Upper lobe of right lung (tissue), 1 donor: Measurements from ENCODE around the gene CCDC12. TPM values are rescaled to one million over a fixed set of nuclear protein-coding genes. Genes with fewer than 3 reads are reported as not detected.

Source experiments
- ATAC-seq: fragments of 200-7000 bp; cut with Tn5 transposase; one replicate; pipeline ENCODE4 v1.9.1; 2020; ENCODE audit warnings: mild to moderate bottlenecking, moderate library complexity
- DNase-seq: peaks from one replicate; pipeline ENCODE4 v3.0.0-alpha.2; 2020
- H3K27ac ChIP-seq: fragments of 200-600 bp; one replicate; pipeline ENCODE4 v1.8.0; 2022
- H3K27me3 ChIP-seq: fragments of 200-600 bp; one replicate; pipeline ENCODE4 v1.8.0; 2022; ENCODE audit warnings: mild to moderate bottlenecking
- H3K36me3 ChIP-seq: fragments of 200-600 bp; one replicate; pipeline ENCODE4 v1.8.0; 2022
- H3K4me1 ChIP-seq: fragments of 200-600 bp; one replicate; pipeline ENCODE4 v1.8.0; 2022
- H3K4me3 ChIP-seq: fragments of 200-600 bp; one replicate; pipeline ENCODE4 v1.8.0; 2022; ENCODE audit warnings: mild to moderate bottlenecking
- H3K9me3 ChIP-seq: fragments of 200-600 bp; one replicate; pipeline ENCODE4 v1.8.0; 2022
- intact Hi-C: fragments of 100-400 bp; cut with DNase I; formaldehyde crosslinking; loops from one replicate; pipeline ENCODE4 v1.11.0; 2022
- total RNA-seq: library from RNA; stranded (reverse); fragmentation: NEBNext Ultra II Directional; extraction: Animal tissue kit (Norgen Biotek cat#: 25700); gene quantifications from one replicate; pipeline ENCODE4 v1.2.1, GENCODE V29; 2021
- TF ChIP-seq, protein P1 (sequence below): fragments of 200-600 bp; IDR thresholded peaks from one replicate; pipeline ENCODE4 v1.8.0; 2022; ENCODE audit warnings: antibody characterized with exemption
- donor health status: DM: no; HTN: yes; CAD: no; lungs with severe emphysema.

The CCDC12 gene
- total RNA-seq, 1 donor from 2014 or later: 42.1 TPM

DNA sequence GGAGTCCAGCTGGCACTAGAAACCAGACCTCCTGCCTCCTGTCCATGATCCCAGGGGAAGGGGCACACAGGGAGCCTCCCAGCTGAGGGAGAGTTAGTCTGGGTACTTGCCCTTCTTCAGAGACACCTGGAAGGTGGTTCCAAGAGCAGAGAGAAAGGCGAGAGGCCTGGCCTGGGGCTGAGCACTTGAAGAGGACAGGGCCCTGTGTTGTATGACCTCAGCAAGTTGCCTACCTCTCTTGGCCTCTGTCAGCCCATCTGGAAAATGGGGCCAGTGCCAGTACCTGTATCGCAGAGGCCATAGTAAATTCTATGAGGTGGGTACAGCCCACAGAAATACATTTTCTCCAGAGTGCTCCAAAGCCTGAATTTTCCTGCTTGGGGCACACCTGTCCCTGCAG lies 79.5 kb downstream of the CCDC12 start:
- peaks cover 23% of the 10 kb centered on the region for H3K4me1 ChIP-seq
- H3K27ac ChIP-seq: no peak overlapping the region
- no peaks in the 10 kb centered on the region for H3K36me3 ChIP-seq
- TF ChIP-seq, protein P1, sequence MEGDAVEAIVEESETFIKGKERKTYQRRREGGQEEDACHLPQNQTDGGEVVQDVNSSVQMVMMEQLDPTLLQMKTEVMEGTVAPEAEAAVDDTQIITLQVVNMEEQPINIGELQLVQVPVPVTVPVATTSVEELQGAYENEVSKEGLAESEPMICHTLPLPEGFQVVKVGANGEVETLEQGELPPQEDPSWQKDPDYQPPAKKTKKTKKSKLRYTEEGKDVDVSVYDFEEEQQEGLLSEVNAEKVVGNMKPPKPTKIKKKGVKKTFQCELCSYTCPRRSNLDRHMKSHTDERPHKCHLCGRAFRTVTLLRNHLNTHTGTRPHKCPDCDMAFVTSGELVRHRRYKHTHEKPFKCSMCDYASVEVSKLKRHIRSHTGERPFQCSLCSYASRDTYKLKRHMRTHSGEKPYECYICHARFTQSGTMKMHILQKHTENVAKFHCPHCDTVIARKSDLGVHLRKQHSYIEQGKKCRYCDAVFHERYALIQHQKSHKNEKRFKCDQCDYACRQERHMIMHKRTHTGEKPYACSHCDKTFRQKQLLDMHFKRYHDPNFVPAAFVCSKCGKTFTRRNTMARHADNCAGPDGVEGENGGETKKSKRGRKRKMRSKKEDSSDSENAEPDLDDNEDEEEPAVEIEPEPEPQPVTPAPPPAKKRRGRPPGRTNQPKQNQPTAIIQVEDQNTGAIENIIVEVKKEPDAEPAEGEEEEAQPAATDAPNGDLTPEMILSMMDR: no peak
- no peak overlapping the region for H3K4me3 ChIP-seq
- no peak for ATAC-seq
- H3K27me3 ChIP-seq: peaks cover 7% of the 10 kb centered on the region
- no peak for DNase-seq
- intact Hi-C loops: loop anchor here (5.0 kb wide), 1 partner anchor 190 kb away; no protein-coding TSS in a partner anchor
- H3K9me3 ChIP-seq: no peaks in the 10 kb centered on the region

DNA sequence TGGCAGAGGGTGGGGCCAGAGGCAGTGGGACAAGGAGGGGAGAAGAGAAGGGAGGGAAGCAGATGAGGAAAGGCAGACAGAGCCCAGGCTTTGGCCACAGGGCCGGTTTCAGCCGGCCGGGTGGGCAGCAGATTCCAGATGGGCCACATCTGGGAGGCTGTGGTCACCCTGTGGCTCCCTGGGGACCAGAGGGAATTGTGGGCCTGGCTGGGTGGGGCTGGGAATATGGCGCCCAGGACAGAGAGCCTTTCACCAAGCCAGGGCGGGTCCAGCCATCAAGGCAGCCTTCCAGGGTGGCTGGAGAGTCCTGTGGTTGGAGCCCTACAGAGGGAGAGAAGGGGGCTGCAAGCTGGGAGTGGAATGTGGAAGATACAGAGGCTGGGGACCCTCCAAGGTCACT lies 80.2 kb downstream of the CCDC12 start:
- H3K9me3 ChIP-seq: no peaks in the 10 kb centered on the region
- no peak overlapping the region for H3K4me3 ChIP-seq
- H3K27ac ChIP-seq: no peak overlapping the region
- H3K36me3 ChIP-seq: no peaks in the 10 kb centered on the region
- peaks cover 28% of the 10 kb centered on the region for H3K4me1 ChIP-seq
- ATAC-seq (no peak), DNase-seq (no peak)
- intact Hi-C loops: loop anchor here (5.0 kb wide), 1 partner anchor 189 kb away; no protein-coding TSS in a partner anchor
- peaks cover 7% of the 10 kb centered on the region for H3K27me3 ChIP-seq
- TF ChIP-seq, protein P1: no peak

DNA sequence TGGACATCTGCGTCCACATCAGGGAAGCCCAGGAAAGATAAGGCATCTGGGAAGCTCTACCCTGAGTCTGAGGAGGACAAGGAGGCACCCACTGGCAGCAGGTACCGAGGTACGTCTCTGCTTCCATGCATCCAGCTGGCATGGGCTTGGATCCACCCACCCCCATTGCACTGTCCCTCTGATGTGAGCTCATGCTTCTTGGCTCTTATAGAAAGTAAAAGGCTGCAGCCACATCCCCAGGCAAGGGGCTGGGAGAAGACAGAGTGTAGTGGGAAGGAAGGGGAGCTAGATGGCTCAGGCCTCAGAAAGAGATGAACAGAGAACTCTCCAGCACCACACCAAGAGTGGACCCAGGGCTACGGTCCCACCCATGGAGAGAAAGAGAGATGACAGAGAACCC lies 80.8 kb downstream of the CCDC12 start:
- Histone ChIP-seq H3K4me3 (no peak overlapping the region), H3K36me3 (no peaks in the 10 kb centered on the region), H3K4me1 (peaks cover 28% of the 10 kb centered on the region), H3K27ac (no peak overlapping the region), H3K27me3 (peaks cover 7% of the 10 kb centered on the region), H3K9me3 (no peaks in the 10 kb centered on the region)
- DNase-seq (no peak), ATAC-seq (no peak)
- intact Hi-C loops: loop anchor here (5.0 kb wide), 1 partner anchor 188 kb away; no protein-coding TSS in a partner anchor
- TF ChIP-seq, protein P1: no peak

DNA sequence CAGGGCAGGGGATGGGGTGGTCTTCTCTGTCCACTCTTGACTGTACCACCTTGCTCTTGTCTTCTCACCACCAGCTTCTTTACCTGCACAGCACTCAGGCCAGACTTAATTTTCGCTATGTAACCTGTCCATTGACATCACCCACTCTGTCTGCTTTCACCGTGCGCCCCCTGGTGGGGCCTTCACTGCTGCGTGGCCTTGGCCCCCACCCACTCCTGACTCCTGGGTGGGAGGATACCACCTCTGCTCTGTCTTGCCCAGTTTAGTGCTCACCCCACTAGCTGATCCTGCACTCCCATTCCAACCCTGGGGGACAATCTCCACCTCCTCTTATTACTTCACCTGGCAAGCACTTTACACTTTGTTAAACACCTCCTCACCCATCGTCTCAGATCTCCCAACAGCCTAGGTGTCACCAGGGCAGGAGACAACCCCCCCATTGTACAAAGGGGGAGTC lies 81.3 kb downstream of the CCDC12 start:
- peak; percentile 89 for DNase-seq
- Histone ChIP-seq H3K4me3 (no peak overlapping the region), H3K27me3 (peaks cover 7% of the 10 kb centered on the region)

DNA sequence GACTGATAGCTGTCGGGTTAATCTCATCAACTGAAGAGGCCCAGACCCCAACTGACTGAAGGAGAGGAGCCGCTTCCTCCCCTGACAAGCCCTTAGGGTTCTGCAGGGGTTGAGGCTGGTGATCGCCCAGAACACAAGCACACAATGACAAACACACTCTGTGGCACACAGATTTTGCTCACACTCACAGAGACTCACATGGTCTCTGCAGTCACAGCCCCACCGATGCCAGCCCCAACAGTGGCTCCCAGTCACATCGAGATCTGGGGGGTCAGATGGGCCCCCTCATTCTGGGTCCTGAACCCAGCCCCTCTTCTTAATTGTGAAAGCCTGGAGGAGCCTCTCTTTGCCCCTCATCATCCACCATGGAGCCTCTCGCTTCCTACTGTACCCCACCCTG lies 82.3 kb downstream of the CCDC12 start:
- Histone ChIP-seq H3K27me3 (peaks cover 7% of the 10 kb centered on the region), H3K4me1 (peaks cover 28% of the 10 kb centered on the region), H3K36me3 (no peaks in the 10 kb centered on the region), H3K27ac (no peak overlapping the region), H3K9me3 (no peaks in the 10 kb centered on the region), H3K4me3 (no peak overlapping the region)
- intact Hi-C loops: no loop called here
- TF ChIP-seq, protein P1: no peak
- ATAC-seq (no peak), DNase-seq (no peak)

More for the DNA sequence above, 81.3 kb downstream of the CCDC12 start:
- no peaks in the 10 kb centered on the region for H3K9me3 ChIP-seq
- intact Hi-C loops: loop anchor here (5.0 kb wide), 1 partner anchor 188 kb away; no protein-coding TSS in a partner anchor
- no peak overlapping the region for H3K27ac ChIP-seq
- TF ChIP-seq, protein P1: peak; percentile 88
- no peaks in the 10 kb centered on the region for H3K36me3 ChIP-seq
- ATAC-seq: peak; percentile 61
- H3K4me1 ChIP-seq: peaks cover 28% of the 10 kb centered on the region

DNA sequence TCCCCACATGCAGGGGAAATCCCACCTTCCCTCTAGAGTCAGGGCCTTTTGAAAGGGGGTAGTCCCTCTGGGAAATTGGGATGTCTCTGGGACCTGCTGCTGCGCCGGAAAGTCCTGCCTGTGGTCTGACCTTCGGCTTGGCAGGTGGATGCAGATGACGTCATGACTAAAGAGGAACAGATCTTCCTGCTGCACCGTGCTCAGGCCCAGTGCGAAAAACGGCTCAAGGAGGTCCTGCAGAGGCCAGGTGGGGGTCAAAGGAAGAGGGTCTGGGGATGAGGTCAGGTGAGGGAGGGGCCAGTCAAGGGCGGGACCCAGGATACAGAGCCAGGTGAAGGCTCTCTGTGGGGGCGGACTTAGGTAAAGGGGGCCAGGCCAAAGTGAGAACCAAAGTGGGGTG lies 82.8 kb downstream of the CCDC12 start:
- TF ChIP-seq, protein P1: no peak
- ATAC-seq (no peak), DNase-seq (no peak)
- Histone ChIP-seq H3K9me3 (no peaks in the 10 kb centered on the region), H3K36me3 (no peaks in the 10 kb centered on the region), H3K4me3 (no peak overlapping the region), H3K4me1 (peaks cover 23% of the 10 kb centered on the region), H3K27me3 (peaks cover 6% of the 10 kb centered on the region), H3K27ac (no peak overlapping the region)
- intact Hi-C loops: no loop called here
